GM21381 (cell line): ENCODE measurements around the gene THYN1.
"Not testable (repeated sequence)": the region's sequence is repeated elsewhere in the genome, so short reads cannot be mapped to it uniquely, and the experiment has no call there.

ENCODE experiments used
- ATAC-seq: cut with Tn5 transposase; IDR thresholded peaks from one replicate; pipeline ENCODE4 v1.9.1; 2021; ENCODE audit warnings: mild to moderate bottlenecking, moderate library complexity; ENCODE audit not compliant: unreplicated experiment

THYN1 gene

GRCh38 chr11:134253188-134253993 is at the start of gene THYN1, which contains the start of gene ACAD8:
TSS of gene THYN1 (minus strand) at chr11:134253352. CDS start at chr11:134252882, 470 bp downstream.
TSS of gene ACAD8 (plus strand) at chr11:134253568. CDS start at chr11:134253601, 33 bp downstream.
- ATAC-seq: peak; percentile 99

GRCh38 chr11:134294664-134295063 is 41.5 kb upstream of the THYN1 start:
- ATAC-seq: no peak

- no peak for ATAC-seq
Measured at GRCh38 chr11:134293119-134294113, 40.3 kb upstream of the THYN1 start.

GRCh38 chr11:134292661-134293060 is 39.5 kb upstream of the THYN1 start:
- ATAC-seq: no peak

GRCh38 chr11:134291196-134291595 is 38.0 kb upstream of the THYN1 start:
- ATAC-seq: no peak

GRCh38 chr11:134290646-134291045 is 37.5 kb upstream of the THYN1 start:
- no peak for ATAC-seq

GRCh38 chr11:134289789-134290188 is 36.6 kb upstream of the THYN1 start:
- no peak for ATAC-seq

- ATAC-seq: no peak
Measured at GRCh38 chr11:134289167-134289566, 36.0 kb upstream of the THYN1 start.

GRCh38 chr11:134288486-134288885 is 35.3 kb upstream of the THYN1 start:
- no peak for ATAC-seq

- no peak for ATAC-seq
Measured at GRCh38 chr11:134287561-134287960, 34.4 kb upstream of the THYN1 start.

- ATAC-seq: not testable (repeated sequence)
Measured at GRCh38 chr11:134284349-134284748, 31.2 kb upstream of the THYN1 start.

- ATAC-seq: no peak
Measured at GRCh38 chr11:134283461-134284230, 30.5 kb upstream of the THYN1 start.

GRCh38 chr11:134282121-134283045 is 29.2 kb upstream of the THYN1 start:
- no peak for ATAC-seq

GRCh38 chr11:134281635-134282034 is 28.5 kb upstream of the THYN1 start:
- not testable (repeated sequence) for ATAC-seq

GRCh38 chr11:134278356-134278755 is 25.2 kb upstream of the THYN1 start:
- ATAC-seq: no peak

- no peak for ATAC-seq
Measured at GRCh38 chr11:134277183-134278001, 24.2 kb upstream of the THYN1 start.

GRCh38 chr11:134276396-134277182 is 23.4 kb upstream of the THYN1 start:
- ATAC-seq: peak; percentile 33
